ENCODE data around the gene NRCAM.

Gene NRCAM

GRCh38 chr7:108128514-108128913, 327.7 kb downstream of the NRCAM start:
- DNase-seq (ENCODE audit: low spot score): no peak

DNA sequence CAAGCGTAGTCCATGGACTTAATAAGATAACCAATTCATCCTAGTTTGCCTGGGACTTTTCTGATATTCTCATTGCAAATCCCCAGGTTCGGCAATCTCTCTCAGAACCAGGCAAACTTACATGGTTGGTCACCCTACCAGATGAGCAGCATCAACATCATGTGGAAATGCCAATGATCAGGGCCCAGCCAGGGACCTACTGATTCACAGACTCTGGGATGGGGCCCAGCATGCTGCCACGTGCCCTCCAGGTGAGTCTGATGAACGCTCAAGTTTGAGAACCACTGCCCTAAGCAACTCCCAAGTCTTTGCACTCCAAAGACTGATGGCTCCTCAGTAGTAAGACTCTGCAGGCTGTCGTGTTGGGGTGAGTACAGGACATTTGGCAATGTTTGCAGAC, 328.8 kb downstream of the NRCAM start:
- DNase-seq (ENCODE audit: low spot score): no peak

GRCh38 chr7:108124820-108125219, 331.4 kb downstream of the NRCAM start:
- no peak for DNase-seq (ENCODE audit: low spot score)

DNA sequence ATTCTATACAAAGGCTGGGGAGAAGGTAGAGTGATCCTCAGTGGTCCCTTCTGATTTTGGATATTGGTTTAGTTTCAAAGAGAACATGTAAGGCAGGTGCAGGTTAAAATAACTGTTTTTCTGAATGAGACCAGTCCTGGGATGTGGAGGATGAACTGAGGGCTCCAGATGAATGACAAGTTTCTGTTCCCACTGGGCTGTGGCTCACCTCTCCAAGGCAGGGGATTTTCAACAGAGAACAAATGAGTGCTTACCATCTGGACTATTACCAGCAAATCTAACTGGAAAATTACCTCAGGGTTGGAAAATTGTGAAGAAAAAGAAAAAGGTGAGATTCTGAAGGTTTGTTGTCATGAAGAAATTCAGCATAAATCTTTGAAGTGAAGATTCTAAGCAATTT, 334.1 kb downstream of the NRCAM start:
- no peak for DNase-seq (ENCODE audit: low spot score)

DNA sequence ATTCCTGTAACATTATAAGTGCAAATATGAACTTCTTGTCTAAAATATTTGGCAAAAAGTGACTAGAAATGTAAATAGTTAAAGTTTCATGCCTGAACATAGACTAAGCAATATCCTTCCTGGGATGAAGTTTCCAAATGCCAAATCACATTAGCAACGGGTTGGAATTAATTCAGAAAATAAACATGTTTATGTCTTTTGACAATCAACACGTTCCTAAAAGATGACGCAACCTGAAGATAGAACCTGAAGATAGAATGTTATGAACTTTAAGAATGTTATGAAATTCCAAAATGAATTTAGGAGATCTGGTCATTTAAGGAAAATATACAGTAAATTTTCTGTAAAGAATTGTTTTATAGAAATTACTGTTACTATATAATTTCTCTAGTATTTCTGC, 335.3 kb downstream of the NRCAM start:
- no peak for DNase-seq (ENCODE audit: low spot score)

- DNase-seq (ENCODE audit: low spot score): no peak
Measured at GRCh38 chr7:108120196-108120595, 336.0 kb downstream of the NRCAM start.

DNA sequence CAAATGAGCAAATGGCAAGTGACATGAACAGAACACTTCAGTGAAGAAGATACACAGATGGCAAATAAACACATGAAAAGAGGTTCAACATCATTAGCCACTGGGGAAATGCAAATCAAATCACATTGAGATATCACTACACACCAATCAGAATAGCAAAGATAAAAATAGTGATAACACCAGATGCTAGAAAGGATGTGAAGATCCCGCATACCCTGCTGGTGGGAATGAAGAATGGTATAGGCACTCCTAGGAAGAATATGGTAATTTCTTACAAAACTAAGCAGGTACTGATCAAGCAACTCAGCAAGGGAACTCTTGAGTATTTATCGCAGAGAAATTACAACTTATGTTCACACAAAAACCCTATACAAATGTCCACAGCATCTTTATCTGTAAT, 337.3 kb downstream of the NRCAM start:
- no peak for DNase-seq (ENCODE audit: low spot score)

- DNase-seq (ENCODE audit: low spot score): no peak
Measured at GRCh38 chr7:108114117-108114841, 342.0 kb downstream of the NRCAM start.

DNA sequence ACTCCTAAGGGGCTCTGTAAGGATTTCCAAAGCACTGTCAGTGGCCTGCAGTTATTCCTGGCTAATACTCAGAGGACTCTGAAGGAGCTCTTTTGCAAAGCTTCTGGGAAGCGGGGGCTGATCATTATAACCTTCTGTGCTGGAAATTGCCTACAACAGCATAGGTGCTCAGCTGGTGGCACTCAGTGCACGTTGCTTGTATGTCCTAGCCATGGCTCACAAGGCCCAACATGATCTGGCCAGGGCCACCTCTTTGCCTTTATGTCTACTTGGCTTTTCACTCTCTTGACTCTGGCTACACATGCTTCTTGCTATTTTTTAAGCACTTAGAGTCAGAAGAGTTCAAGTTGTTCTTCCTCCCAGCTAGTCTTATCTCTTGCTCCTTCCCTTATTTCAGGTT, 343.6 kb downstream of the NRCAM start:
- DNase-seq (ENCODE audit: low spot score): no peak

GRCh38 chr7:108109221-108109908, 346.9 kb downstream of the NRCAM start:
- no peak for DNase-seq (ENCODE audit: low spot score)

- no peak for DNase-seq (ENCODE audit: low spot score)
Measured at GRCh38 chr7:108108131-108108530, 348.1 kb downstream of the NRCAM start.

GRCh38 chr7:108104324-108104723, 351.9 kb downstream of the NRCAM start:
- no peak for DNase-seq (ENCODE audit: low spot score)

GRCh38 chr7:108103558-108104298, 352.5 kb downstream of the NRCAM start:
- DNase-seq (ENCODE audit: low spot score): no peak

GRCh38 chr7:108102671-108103312, 353.4 kb downstream of the NRCAM start:
- no peak for DNase-seq (ENCODE audit: low spot score)

DNA sequence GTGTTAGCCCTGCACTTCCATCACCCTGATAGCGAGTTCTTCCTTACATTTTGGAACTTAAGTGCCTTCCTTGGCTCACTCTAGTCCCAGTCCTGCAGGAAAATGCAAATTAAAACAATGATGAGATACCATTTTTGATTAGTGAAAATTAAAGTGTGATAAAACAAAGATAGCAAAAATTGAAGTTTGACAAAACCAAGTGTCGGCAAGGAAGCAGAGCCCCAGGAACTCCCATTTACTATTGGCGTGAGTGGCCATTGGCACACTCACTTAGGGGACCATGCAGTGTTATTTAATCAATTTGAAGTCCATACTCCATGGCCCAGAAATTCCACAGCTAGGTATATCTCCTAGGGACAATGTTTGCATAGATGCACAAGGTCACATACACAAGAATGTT, 354.5 kb downstream of the NRCAM start:
- DNase-seq (ENCODE audit: low spot score): no peak

DNA sequence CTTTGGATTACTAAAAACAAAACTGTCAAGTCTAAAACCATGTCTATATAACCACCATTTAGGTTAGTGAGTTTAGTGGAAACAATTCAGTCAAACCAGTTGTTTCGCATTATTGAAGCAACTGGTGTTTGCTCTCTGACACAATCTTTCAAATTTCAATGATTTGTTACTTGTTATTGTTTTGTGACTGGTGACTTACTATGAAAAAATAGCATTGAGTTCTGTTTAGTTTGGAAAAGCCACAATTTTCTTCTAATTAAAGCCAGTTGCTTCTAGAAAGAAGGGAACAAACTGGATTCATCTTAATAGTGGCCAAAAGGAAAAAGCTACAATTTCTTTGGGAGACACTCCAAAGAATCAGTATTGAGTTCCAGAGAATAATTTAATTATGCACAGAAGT, 356.5 kb downstream of the NRCAM start:
- no peak for DNase-seq (ENCODE audit: low spot score)

DNA sequence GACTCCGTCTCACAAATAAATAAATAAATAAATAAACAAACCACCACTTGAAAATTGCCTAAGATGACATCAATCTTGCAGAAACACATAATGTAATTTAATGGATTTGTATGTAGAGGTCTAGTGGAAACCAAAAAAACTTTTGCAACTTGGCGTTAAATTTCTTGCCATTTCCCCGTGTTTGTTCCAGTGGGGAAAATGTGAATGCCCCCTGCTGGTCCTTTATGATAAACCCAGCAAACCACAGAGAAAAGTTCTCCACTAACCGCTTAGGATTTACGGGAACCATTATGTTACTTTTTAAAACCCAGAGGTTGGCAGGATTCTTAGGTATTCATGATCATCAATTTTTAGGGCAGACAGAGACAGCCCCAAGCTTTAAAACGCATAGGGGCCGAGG, 358.5 kb downstream of the NRCAM start:
- no peak for DNase-seq (ENCODE audit: low spot score)
